HG02763 (cell line): Measurements from ENCODE around the gene HMGXB4.

Experiments used
- ATAC-seq: cut with Tn5 transposase; IDR thresholded peaks from one replicate; pipeline ENCODE4 v1.9.1; 2021; ENCODE audit warnings: mild to moderate bottlenecking, moderate library complexity; ENCODE audit not compliant: unreplicated experiment

Gene HMGXB4

GRCh38 chr22:35253946-35254345 lies 3.3 kb upstream of the HMGXB4 start:
- ATAC-seq = no peak

GRCh38 chr22:35257002-35257320 lies 332 bp upstream of the HMGXB4 start:
- ATAC-seq = peak; percentile 18

- ATAC-seq = peak; percentile 5
These were observed 1.1 kb downstream of the HMGXB4 start for GRCh38 chr22:35258191-35258988.

GRCh38 chr22:35264986-35265385 lies 7.7 kb downstream of the HMGXB4 start:
- ATAC-seq = no peak

- ATAC-seq = no peak
These were observed 9.0 kb downstream of the HMGXB4 start for GRCh38 chr22:35266277-35266676.

GRCh38 chr22:35269630-35270029 lies 12.3 kb downstream of the HMGXB4 start:
- ATAC-seq = no peak

DNA sequence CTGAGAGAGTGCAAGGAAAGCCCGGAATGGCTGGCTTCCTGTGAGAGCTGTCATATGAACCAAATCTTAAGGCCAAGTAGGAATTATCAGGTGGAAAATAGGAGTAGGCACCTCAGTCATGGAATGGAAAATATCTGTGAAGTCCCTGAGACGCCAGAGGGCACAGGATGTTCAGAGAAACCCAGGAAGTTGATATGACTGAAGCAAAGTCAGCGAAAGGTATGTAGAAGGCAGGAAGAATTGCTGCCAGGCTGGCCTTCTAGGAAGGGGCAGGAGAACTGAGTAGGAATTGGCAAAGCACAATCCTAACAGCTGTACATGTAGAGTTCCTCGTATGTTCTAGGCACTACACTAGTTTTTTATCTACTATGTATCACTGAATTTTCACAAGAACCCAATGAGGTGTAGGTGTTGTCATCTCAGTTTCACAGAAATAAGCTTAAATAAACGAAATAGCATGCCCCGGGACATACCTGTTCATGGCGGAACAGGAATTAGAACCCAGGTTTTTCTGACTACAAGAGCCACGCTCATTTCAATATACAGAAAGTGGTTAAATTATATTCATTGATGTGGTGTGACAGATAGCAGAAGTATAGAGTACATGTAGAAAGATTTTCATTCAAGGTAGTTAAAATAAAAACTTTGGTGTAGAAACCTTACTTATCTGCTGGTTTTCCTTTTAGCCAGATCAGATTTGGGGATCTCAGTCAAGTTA lies 17.0 kb downstream of the HMGXB4 start:
- ATAC-seq = no peak

DNA sequence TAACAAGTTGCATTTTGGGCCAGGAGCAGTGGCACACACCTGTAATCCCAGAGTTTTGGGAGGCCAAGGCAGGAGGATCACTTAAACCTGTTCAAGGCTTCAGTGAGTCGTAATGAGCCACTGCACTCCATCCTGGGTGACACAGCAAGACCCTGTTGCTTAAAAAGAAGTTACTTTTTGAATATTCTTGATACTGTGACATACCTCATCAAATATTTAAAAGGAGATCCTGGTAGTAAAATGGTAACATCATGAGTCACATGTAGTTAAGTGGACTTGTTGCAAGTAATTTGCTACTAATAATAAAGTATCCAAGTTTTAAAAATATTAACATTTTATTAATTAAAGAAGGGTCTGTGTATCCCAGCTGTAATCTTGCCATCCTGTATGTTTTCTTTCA lies 18.3 kb downstream of the HMGXB4 start:
- ATAC-seq = no peak

- ATAC-seq = no peak
These were observed 18.7 kb downstream of the HMGXB4 start for GRCh38 chr22:35276019-35276418.

DNA sequence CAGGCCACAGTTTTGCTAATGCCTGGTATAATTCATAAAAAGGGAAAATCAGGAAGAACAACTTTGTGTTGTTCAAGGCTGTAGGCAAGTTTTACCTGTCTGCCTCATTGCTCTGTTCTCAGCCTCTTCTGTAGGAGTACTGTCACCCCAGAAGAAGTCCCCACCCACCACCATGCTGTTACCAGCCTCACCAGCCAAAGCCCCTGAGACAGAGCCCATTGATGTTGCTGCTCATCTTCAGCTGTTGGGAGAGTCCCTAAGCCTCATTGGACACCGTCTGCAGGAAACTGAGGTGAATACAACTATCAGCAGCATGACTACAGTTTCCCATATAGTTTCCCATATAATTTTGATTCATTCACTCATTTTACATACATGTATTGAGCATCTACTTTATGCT lies 30.8 kb downstream of the HMGXB4 start:
- no peak for ATAC-seq

GRCh38 chr22:35292786-35293185 lies 35.5 kb downstream of the HMGXB4 start:
- ATAC-seq = no peak

DNA sequence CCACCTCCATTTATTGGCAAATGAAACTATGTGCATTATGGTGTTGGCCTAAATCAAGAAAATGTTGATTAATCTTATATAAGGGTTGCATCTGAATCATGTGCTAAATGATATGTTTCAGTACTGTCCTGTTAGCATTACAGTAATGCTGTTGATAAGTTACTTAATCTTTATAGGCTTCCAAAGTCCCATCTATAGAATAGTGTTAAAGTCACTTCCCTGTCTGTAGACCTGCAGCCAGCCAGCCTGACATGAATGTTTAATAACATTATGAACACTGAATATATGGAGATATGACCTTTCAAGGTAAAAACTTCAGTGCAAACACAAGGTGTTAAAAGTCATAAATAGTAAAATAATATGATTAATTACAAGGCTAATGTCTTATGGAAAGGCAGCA lies 38.8 kb downstream of the HMGXB4 start:
- ATAC-seq = no peak

DNA sequence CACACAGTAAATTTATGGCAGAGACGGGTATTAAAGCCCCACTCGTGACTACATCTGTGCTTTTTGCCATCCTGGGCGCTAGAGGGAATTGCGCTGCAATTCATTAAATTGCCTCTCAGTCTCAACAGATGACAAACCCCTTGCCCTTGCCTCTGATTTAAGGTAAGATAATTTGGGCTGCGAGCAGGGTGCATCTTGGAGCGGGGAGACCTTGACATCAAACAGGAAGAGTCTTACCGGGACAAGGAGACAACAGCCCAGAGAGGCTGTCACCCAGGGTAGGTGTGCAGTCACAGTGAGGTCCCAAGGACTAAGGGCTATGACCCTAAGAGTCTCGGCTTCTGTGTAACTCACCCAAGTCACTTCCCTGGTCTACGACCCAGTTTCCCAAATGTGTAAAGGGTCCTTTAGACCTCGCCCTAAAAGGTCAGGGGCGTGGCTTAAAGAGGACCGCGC lies 42.0 kb downstream of the HMGXB4 start:
- ATAC-seq = no peak

DNA sequence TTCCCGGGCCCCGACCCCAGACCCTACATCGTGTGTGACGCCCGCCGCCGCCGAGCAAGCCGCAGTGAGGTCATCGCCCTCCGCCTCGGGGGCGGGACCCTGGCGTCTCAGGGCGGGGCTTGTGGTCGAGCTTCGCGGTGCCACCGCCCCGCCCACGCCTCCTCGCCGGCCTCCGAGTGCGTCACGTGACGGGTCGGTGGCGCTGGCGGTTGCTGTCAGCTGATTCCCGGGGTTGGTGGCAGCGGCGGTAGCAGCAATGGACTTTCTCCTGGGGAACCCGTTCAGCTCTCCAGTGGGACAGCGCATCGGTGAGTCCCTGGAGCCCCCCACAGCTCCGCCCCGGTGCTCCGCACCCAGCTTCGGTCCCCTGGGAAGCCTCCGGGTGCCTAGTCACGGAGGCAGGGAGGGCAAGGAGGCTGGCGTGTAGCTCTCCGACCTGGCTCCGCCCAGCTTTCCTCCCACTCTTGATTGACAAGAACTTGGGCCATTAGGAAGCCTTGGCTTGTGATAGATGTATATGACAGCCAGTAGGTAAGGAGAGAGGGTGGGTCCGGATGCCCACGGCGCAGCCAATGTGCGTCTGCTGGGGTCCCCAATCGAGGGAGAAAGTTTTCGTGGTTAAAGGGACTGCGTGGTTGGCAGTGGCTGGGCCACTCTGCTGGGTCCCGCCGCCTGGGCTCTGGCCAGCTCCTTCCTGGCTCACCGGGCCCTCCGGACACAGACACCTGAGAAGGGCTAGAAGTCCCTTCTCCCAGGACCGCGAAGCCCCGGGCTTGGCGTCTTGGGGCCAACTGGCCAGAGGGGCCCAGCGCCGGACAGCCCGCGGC lies 42.6 kb downstream of the HMGXB4 start, which contains the start of gene TOM1:
TOM1 (plus strand) TSS at position 222 of the 827 bp plus-strand sequence; CDS start at position 257, 35 bp downstream.
- ATAC-seq = peak; percentile 98

DNA sequence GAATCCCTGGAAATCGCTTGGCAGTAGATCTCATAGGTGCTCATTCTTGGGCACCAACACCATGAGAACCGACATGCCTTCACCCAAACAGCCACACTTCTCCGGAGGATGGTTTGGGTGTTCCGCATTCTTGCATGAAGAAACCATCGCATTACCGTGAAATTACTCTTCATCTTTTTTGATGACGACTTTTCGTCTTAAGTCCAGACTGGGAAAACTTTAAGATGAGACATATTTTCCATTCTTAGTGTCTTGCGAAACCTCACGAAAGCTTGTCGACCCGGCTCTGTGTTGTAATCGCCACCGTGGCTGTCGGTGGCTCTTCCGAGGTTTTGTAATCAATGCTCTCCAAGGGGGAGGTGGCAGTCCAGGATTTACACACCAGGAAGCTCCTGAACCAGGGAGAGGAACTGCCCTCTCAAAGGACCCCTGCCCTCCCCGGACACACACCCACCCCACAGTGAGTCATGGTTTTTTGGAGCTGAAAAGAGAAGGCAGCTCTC lies 44.1 kb downstream of the HMGXB4 start:
- no peak for ATAC-seq

- no peak for ATAC-seq
These were observed 45.8 kb downstream of the HMGXB4 start for GRCh38 chr22:35303029-35303624.

DNA sequence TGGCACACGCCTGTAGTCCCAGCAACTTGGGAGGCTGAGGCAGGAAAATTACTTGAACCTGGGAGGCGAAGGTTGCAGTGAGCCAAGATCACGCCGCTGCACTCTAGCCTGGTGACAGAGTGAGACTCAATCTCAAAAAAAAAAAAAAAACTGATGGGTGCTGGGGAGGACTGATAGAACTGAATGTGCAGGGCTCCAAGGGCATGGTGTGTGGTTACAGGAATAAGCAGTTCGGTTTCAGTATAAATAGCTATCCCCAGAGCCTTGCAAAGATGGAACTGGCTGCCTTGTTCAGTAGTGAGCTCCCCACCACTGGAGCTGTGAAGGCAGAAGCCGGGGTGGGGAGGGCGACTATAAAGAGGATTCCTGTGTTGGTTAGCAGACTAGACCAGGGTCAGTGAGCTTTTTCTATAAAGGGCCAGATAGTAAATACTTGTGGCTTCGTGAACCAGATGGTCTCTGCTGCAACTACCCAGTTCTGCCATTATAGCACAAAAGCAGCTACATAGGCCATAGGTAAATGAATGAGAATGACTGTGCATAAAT lies 48.3 kb downstream of the HMGXB4 start:
- no peak for ATAC-seq

DNA sequence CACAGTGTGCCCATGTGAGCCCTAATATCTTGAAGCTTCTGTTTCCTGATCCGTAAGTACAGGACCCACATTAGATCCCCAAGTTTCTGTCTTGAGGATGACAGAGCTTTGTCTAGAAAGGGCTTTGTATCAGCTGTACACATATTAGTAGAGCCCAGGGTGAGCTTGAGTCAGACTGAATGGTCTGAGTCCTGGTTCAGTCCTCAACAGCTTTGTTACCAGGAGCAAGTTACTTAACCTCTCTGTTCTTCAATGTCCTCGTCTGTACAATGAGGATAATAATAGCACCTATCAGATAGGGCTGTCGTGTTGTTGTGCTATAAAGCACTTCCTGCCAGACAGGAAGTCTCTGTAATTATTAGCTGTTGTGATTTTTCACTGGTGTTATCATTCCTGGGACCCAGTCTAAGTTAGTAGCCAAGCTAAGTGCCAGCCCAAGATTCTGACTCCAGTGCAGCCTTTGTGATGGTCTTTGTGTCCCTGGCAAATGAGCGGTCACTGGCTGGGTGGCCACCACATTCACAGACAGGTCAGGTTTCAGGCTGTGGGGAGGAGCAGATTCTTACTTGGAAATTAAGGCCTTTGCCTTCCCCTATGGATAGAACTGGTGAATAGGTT lies 49.2 kb downstream of the HMGXB4 start:
- no peak for ATAC-seq

- ATAC-seq = no peak
These were observed 50.1 kb downstream of the HMGXB4 start for GRCh38 chr22:35307372-35307771.

DNA sequence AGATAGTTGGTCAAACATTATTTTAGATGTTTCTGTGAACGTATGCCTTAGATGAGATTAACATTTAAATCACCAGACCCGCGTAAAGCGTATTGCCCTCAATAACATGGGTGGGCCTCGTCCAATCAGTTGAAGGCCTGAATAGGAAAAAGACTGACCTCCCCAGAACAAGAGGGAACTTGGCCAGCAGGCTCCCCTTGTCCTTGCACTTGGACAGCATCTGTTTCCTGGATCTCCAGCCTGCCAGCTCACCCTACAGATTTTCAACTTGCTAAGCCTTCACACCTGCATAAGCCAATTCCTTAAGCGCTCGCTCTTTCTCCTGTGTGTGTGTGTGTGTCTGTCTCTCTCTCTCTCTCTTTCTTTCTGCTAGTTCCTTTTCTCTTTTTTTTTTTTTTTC lies 50.6 kb downstream of the HMGXB4 start:
- no peak for ATAC-seq
